HCT116 (cell line): ENCODE data around the gene PPM1M. TPM values are rescaled to one million over a fixed set of nuclear protein-coding genes. Genes with fewer than 3 reads are reported as not detected.

Experiments
- ATAC-seq: fragments of 200-7000 bp; cut with Tn5 transposase; 2 replicates; pipeline ENCODE4 v1.9.1; 2020; ENCODE audit warnings: mild to moderate bottlenecking, moderate library complexity
- BruUV-seq: library from RNA; stranded (reverse); fragments of 400-500 nt; replicated peaks from 2 replicates; lab custom pipeline; 2021; lab: Mats Ljungman, UMichigan
- CTCF ChIA-PET: fragments of 300-600 bp; sonication (Branson Sonifier 250); formaldehyde crosslinking; loops from one replicate; lab custom pipeline; 2021; ENCODE audit warnings: antibody characterized with exemption; lab: Charles Lee
- POLR2A ChIA-PET: fragments of 300-600, 350-600 bp; sonication (Branson Sonifier 250); formaldehyde crosslinking; loops from one replicate; lab custom pipeline; 2021; ENCODE audit warnings: antibody characterized with exemption; lab: Charles Lee
- RAD21 ChIA-PET, 2 experiments: fragments of 300-600 bp; sonication (Branson Sonifier 250); formaldehyde crosslinking; loops; one replicate each; lab custom pipeline; 2023; ENCODE audit warnings: low total read pairs in 2 of 2; ENCODE audit not compliant: uncharacterized antibody in 2 of 2, unreplicated experiment in 2 of 2, low non-redundant PET in 1 of 2; lab: Charles Lee
- DNase-seq: peaks from one replicate; pipeline ENCODE4 v3.0.0-alpha.2; 2010; ENCODE audit warnings: low read depth, low spot score
- H2AFZ ChIP-seq: fragments of 200-600 bp; shearing (Covaris generic), sonication (generic); 2 replicates; pipeline ENCODE4 v1.6.1; 2017; ENCODE audit warnings: low read depth, mixed run types, mixed read lengths, antibody characterized with exemption, low read length; ENCODE audit not compliant: poor library complexity, severe bottlenecking
- H3K27ac ChIP-seq: 2 replicates; pipeline ENCODE4 v1.5.1; 2012; ENCODE audit warnings: low read depth, low read length
- H3K27me3 ChIP-seq: fragments of 200-600 bp; sonication (generic); 2 replicates; pipeline ENCODE4 v1.6.1; 2016; ENCODE audit warnings: mixed run types, low read length, mixed read lengths; ENCODE audit not compliant: insufficient read depth
- H3K36me3 ChIP-seq, 2 experiments: fragments of 200-500 bp in 1 of 2; fragments of 200-600 bp in 1 of 2; sonication (Bioruptor generic) in 1 of 2; sonication (generic) in 1 of 2; 2 replicates each; pipeline versions ENCODE4 v1.5.1 to v1.6.1; 2014 to 2016; ENCODE audit warnings: low read length in 2 of 2, inconsistent platforms in 1 of 2, mixed read lengths in 1 of 2, mixed run types in 1 of 2; ENCODE audit not compliant: insufficient read depth in 2 of 2, control insufficient read depth in 1 of 2
- H3K4me1 ChIP-seq, 2 experiments: fragments of 200-600 bp in 1 of 2; sonication (generic) in 1 of 2; 2 replicates each; pipeline versions ENCODE4 v1.5.1 to v1.6.1; 2012 to 2017; ENCODE audit warnings: low read length in 2 of 2, inconsistent platforms in 1 of 2, mild to moderate bottlenecking in 1 of 2, mixed read lengths in 1 of 2, mixed run types in 1 of 2, moderate library complexity in 1 of 2; ENCODE audit not compliant: insufficient read depth in 2 of 2, control insufficient read depth in 1 of 2
- H3K4me2 ChIP-seq: fragments of 200-600 bp; sonication (generic); 2 replicates; pipeline ENCODE4 v1.6.1; 2017; ENCODE audit warnings: mixed run types, low read length, mixed read lengths
- H3K4me3 ChIP-seq, 2 experiments: fragments of 200-600 bp in 1 of 2; sonication (generic) in 1 of 2; replicated peaks in 1 of 2; 2 replicates each; pipeline ENCODE4 v1.5.1; 2011 to 2016; ENCODE audit warnings: low read length in 2 of 2, control low read depth in 1 of 2, low read depth in 1 of 2, mild to moderate bottlenecking in 1 of 2, mixed read lengths in 1 of 2, mixed run types in 1 of 2
- H3K79me2 ChIP-seq: fragments of 200-600 bp; sonication (generic); 2 replicates; pipeline ENCODE4 v1.6.1; 2017; ENCODE audit warnings: mild to moderate bottlenecking, mixed run types, low read length, moderate library complexity, mixed read lengths; ENCODE audit not compliant: insufficient read depth
- H3K9ac ChIP-seq: fragments of 200-600 bp; sonication (generic); 2 replicates; pipeline ENCODE4 v1.6.1; 2016; ENCODE audit warnings: low read length, mixed read lengths
- H3K9me2 ChIP-seq: fragments of 200-600 bp; sonication (generic), shearing (Covaris generic); 2 replicates; pipeline ENCODE4 v1.6.1; 2017; ENCODE audit warnings: mixed run types, mild to moderate bottlenecking, moderate library complexity; ENCODE audit not compliant: insufficient read depth
- H3K9me3 ChIP-seq, 2 experiments: fragments of 200-500 bp in 1 of 2; fragments of 200-600 bp in 1 of 2; sonication (Bioruptor generic) in 1 of 2; sonication (generic) in 1 of 2; 2 replicates each; pipeline ENCODE4 v1.6.1; 2014 to 2017; ENCODE audit warnings: low read length in 2 of 2, mixed read lengths in 2 of 2, inconsistent platforms in 1 of 2, low read depth in 1 of 2, mild to moderate bottlenecking in 1 of 2, mixed run types in 1 of 2, moderate library complexity in 1 of 2; ENCODE audit not compliant: control insufficient read depth in 1 of 2, insufficient read depth in 1 of 2
- H4K20me1 ChIP-seq: fragments of 200-600 bp; sonication (generic), shearing (Covaris generic); 2 replicates; pipeline ENCODE4 v1.6.1; 2017; ENCODE audit warnings: mixed run types, mild to moderate bottlenecking, moderate library complexity; ENCODE audit not compliant: insufficient read depth
- CTCF ChIP-seq, 3 experiments: fragments of 200-600 bp in 1 of 3; sonication (generic) in 1 of 3; IDR thresholded peaks in 2 of 3; conservative IDR thresholded peaks in 1 of 3; 2 replicates each; pipeline ENCODE4 v1.5.1; 2012 to 2017; ENCODE audit warnings: low read depth in 2 of 3, low read length in 2 of 3, antibody characterized with exemption in 1 of 3, borderline replicate concordance in 1 of 3, control low read depth in 1 of 3, mild to moderate bottlenecking in 1 of 3, mixed read lengths in 1 of 3, mixed run types in 1 of 3, moderate library complexity in 1 of 3; ENCODE audit not compliant: insufficient read depth in 1 of 3
- FOSL1 ChIP-seq: IDR thresholded peaks from 2 replicates; pipeline ENCODE4 v1.6.1; 2012; ENCODE audit warnings: low read depth
- RAD21 ChIP-seq: IDR thresholded peaks from 2 replicates; pipeline ENCODE4 v1.6.1; 2012; ENCODE audit warnings: low read depth, mild to moderate bottlenecking
- SRF ChIP-seq: IDR thresholded peaks from 2 replicates; pipeline ENCODE4 v1.6.1; 2012; ENCODE audit warnings: low read depth
- intact Hi-C: fragments of 100-400 bp; cut with micrococcal nuclease; formaldehyde crosslinking; loops from 2 replicates; pipeline ENCODE4 v1.10.0; 2022
- total RNA-seq: library from RNA; stranded (reverse); gene quantifications from one replicate; pipeline ENCODE4 v1.2.1, GENCODE V29; 2021; ENCODE audit not compliant: unreplicated experiment

Gene PPM1M
- total RNA-seq, 1 experiment from 2014 or later, result 16.6 TPM

GRCh38 chr3:52289338-52289746 lies 43.8 kb downstream of the PPM1M start (continued):
- TF ChIP-seq RAD21 (no peak), SRF (no peak)

DNA sequence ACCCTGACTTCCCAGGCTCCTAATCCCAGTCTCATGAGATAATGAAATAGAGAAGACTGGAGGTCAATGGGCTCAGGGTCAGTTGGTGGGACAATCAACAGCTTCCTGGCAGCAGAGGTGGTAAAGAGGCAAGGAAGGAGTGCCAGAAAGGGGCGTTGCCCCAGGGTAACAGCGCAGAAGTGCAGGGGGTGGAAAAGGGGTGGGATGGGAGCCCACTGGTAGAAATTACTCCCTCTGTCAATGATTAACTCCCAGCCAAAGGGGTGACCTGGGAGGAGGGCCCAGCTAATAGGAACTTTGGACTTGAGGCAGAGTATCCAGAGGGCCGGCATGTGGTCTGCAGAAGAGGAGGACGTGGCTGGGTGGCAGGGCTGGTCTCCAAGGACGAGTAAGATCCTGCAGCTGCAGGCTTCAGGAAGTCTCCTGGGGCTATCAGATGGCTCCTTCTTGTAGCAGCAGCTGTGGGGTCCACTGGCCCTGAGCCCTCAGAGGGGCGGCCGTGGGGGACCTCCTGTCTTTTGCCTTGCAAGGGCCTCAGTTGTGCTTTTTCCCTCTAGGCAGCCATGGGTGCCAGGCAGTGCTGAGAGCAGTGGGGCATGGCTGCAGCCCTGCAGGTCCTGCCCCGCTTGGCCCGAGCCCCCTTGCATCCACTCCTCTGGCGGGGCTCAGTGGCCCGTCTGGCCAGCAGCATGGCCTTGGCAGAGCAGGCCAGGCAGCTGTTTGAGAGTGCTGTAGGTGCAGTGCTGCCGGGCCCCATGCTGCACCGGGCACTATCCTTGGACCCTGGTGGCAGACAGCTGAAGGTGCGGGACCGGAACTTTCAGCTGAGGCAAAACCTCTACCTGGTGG lies 44.4 kb downstream of the PPM1M start:
- no peaks in the 10 kb centered on the region for H3K27me3 ChIP-seq
- no peak overlapping the region for H3K9ac ChIP-seq
- no peaks in the 10 kb centered on the region for H3K9me3 ChIP-seq
- H3K4me3 ChIP-seq, result no peak overlapping the region
- H3K79me2 ChIP-seq, result peaks cover 12% of the 10 kb centered on the region
- no peak overlapping the region for H3K27ac ChIP-seq
- peaks cover 7 to 14% of the 10 kb centered on the region in 2 experiments for H3K4me1 ChIP-seq
- ATAC-seq, result no peak
- no peak overlapping the region for H3K4me2 ChIP-seq
- CTCF ChIA-PET, result interaction anchor here (0.8 to 1.3 kb wide), 3 partner anchors 12 to 289 kb away, joined by 3 read pairs; partner anchors contain the start of gene WDR82
- TF ChIP-seq FOSL1, result no peak
- peak in 2 of 3 experiments; percentile 13 to 16; a peak in 2 of 6 replicates for TF ChIP-seq CTCF (IDR thresholded peaks at IDR 0.05 in 2 of 3, conservative IDR thresholded peaks at IDR 0.05 in 1 of 3; ENCODE audit: borderline replicate concordance in 1 of 3, insufficient read depth in 1 of 3, low read depth in 2 of 3, low read length in 2 of 3)
- TF ChIP-seq, all 23 proteins: peak for 1
- H4K20me1 ChIP-seq, result no peaks in the 10 kb centered on the region
- no TSS peak for BruUV-seq
- intact Hi-C loops, result loop anchor here (5.0 kb wide), 1 partner anchor 157 kb away; the partner anchor contains the start of gene SEMA3G
- 0 out of 4 replicates have a peak, but pooled peaks cover 0 to 8% of the 10 kb centered on the region in 2 experiments for H3K36me3 ChIP-seq
- no peak overlapping the region for H2AFZ ChIP-seq
- RAD21 ChIA-PET, result no interaction called here
- DNase-seq, result no peak
- H3K9me2 ChIP-seq, result no peaks in the 10 kb centered on the region
- POLR2A ChIA-PET, result interaction anchor here (1.5 kb wide), 1 partner anchor 12 kb away, joined by 3 read pairs; the partner anchor contains the start of gene WDR82
